Measurements from ENCODE around the gene MRPL44.

MRPL44 gene

GRCh38 chr2:223937535-223937934, 19.7 kb upstream of the MRPL44 start:
- no peak for DNase-seq

GRCh38 chr2:223939438-223939837, 17.8 kb upstream of the MRPL44 start:
- DNase-seq, result peak; percentile 45

GRCh38 chr2:223941579-223942277, 15.5 kb upstream of the MRPL44 start:
- DNase-seq, result peak; percentile 93

GRCh38 chr2:223943135-223943534, 14.1 kb upstream of the MRPL44 start:
- DNase-seq, result no peak

- peak; percentile 63 for DNase-seq
Observed at GRCh38 chr2:223943561-223944008, 13.7 kb upstream of the MRPL44 start.

GRCh38 chr2:223944166-223944702, 13.0 kb upstream of the MRPL44 start:
- DNase-seq, result no peak

- DNase-seq, result peak; percentile 88
Observed at GRCh38 chr2:223944703-223945531, 12.3 kb upstream of the MRPL44 start, which contains the start of gene WDFY1. Gene WDFY1 (minus strand): TSS chr2:223945335. CDS start chr2:223945284, 51 bp downstream.

GRCh38 chr2:223945755-223946154, 11.5 kb upstream of the MRPL44 start:
- no peak for DNase-seq

- no peak for DNase-seq
Observed at GRCh38 chr2:223947711-223948205, 9.5 kb upstream of the MRPL44 start.

GRCh38 chr2:223949241-223949840, 7.9 kb upstream of the MRPL44 start:
- no peak for DNase-seq

GRCh38 chr2:223950448-223951347, 6.6 kb upstream of the MRPL44 start:
- no peak for DNase-seq

GRCh38 chr2:223952280-223952968, 4.8 kb upstream of the MRPL44 start:
- DNase-seq, result no peak

- DNase-seq, result peak; percentile 88
Observed at GRCh38 chr2:223954401-223954800, 2.9 kb upstream of the MRPL44 start.

- DNase-seq, result no peak
Observed at GRCh38 chr2:223956300-223956699, 963 bp upstream of the MRPL44 start.

GRCh38 chr2:223959688-223960087, 2.4 kb downstream of the MRPL44 start:
- DNase-seq, result no peak

- DNase-seq, result peak; percentile 82
Observed at GRCh38 chr2:223967981-223968380, 10.7 kb downstream of the MRPL44 start.

- no peak for DNase-seq
Observed at GRCh38 chr2:223969315-223969714, 12.1 kb downstream of the MRPL44 start.

- no peak for DNase-seq
Observed at GRCh38 chr2:223969856-223970255, 12.6 kb downstream of the MRPL44 start.

- DNase-seq, result peak; percentile 64
Observed at GRCh38 chr2:223970343-223971128, 13.3 kb downstream of the MRPL44 start.

- no peak for DNase-seq
Observed at GRCh38 chr2:223971731-223972130, 14.5 kb downstream of the MRPL44 start.
